Measurements from ENCODE around the gene HGS.

DNA sequence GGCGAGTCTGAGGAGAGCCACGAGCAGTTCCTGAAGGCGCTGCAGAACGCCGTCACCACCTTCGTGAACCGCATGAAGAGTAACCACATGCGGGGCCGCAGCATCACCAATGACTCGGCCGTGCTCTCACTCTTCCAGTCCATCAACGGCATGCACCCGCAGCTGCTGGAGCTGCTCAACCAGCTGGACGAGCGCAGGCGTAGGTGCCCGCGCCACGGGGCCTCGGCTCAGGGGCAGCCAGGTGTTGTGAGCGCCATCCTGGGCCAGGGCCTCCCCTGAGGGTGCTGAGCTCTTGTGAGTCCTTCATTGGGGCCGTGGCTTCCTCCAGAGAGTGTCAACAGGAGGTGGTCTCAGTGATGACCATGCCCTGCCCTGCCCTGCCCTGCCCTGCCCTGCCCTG is 12.0 kb downstream of the HGS start:
- TF ChIP-seq, protein P1, sequence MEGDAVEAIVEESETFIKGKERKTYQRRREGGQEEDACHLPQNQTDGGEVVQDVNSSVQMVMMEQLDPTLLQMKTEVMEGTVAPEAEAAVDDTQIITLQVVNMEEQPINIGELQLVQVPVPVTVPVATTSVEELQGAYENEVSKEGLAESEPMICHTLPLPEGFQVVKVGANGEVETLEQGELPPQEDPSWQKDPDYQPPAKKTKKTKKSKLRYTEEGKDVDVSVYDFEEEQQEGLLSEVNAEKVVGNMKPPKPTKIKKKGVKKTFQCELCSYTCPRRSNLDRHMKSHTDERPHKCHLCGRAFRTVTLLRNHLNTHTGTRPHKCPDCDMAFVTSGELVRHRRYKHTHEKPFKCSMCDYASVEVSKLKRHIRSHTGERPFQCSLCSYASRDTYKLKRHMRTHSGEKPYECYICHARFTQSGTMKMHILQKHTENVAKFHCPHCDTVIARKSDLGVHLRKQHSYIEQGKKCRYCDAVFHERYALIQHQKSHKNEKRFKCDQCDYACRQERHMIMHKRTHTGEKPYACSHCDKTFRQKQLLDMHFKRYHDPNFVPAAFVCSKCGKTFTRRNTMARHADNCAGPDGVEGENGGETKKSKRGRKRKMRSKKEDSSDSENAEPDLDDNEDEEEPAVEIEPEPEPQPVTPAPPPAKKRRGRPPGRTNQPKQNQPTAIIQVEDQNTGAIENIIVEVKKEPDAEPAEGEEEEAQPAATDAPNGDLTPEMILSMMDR (IDR thresholded peaks at IDR 0.05; ENCODE audit: poor library complexity), result no peak
- no peak for TF ChIP-seq EZH2 (IDR thresholded peaks at IDR 0.05; ENCODE audit: borderline replicate concordance)
- no peak for TF ChIP-seq EZH2phosphoT487 (IDR thresholded peaks at IDR 0.05; ENCODE audit: low read depth, severe bottlenecking, unreplicated experiment)
